ENCODE measurements around the gene CLSTN3. TPM values are rescaled to one million over a fixed set of nuclear protein-coding genes. Genes with fewer than 3 reads are reported as not detected.

The CLSTN3 gene
- total and polyA plus RNA-seq, 10 of the 15 experiments (the other 5 are each of a cell fraction or from before 2014, with no cell fraction given), result 0.09 to 35.9 (median 11.3) TPM

GRCh38 chr12:7101694-7102131 lies 28.5 kb upstream of the CLSTN3 start:
- FAIRE-seq (no peak), DNase-seq (ENCODE audit: low read depth, low spot score) (no peak), ATAC-seq (no peak)
- CTCF ChIA-PET, result interaction anchor here (1.6 kb wide), 1 partner anchor 9 kb away, joined by 4 read pairs; no protein-coding TSS in a partner anchor
- no peak overlapping the region for H3K27ac ChIP-seq (ENCODE audit: control insufficient read depth, insufficient read depth)
- in situ Hi-C loops (cut with MboI), result no loop called here
- peaks cover 6% of the 10 kb centered on the region for H3K9me3 ChIP-seq (replicated peaks; ENCODE audit: control insufficient read depth, insufficient read depth, low read length)
- no peak overlapping the region for H3K4me3 ChIP-seq
- POLR2A ChIA-PET, result no interaction called here
- SMC1A ChIA-PET (ENCODE audit: uncharacterized antibody, unreplicated experiment), result interaction anchor here (1.0 to 1.3 kb wide), 2 partner anchors 12 to 38 kb away, joined by 4 read pairs; no protein-coding TSS in a partner anchor
- intact Hi-C loops (cut with micrococcal nuclease; ENCODE audit: unreplicated experiment), result no loop called here
- RAD21 ChIA-PET (ENCODE audit: unreplicated experiment), result no interaction called here
- TF ChIP-seq TARDBP (IDR thresholded peaks at IDR 0.05; ENCODE audit: borderline replicate concordance) (no peak), MTA3 (IDR thresholded peaks at IDR 0.05; ENCODE audit: borderline replicate concordance, low read length) (no peak), SUZ12 (IDR thresholded peaks at IDR 0.05; ENCODE audit: unreplicated experiment) (no peak)
- no peaks in the 10 kb centered on the region for H3K79me2 ChIP-seq (ENCODE audit: control insufficient read depth, insufficient read depth, low read length)
- H4K20me1 ChIP-seq (ENCODE audit: control insufficient read depth, insufficient read depth), result no peaks in the 10 kb centered on the region
- no peak overlapping the region for H3K9ac ChIP-seq (ENCODE audit: control insufficient read depth, insufficient read depth, low read length)
- 0 out of 4 replicates have a peak, but pooled peaks cover 0 to 3% of the 10 kb centered on the region in 2 experiments for H3K36me3 ChIP-seq (ENCODE audit: control insufficient read depth in 2 of 2, insufficient read depth in 2 of 2, low read length in 1 of 2)
- no peaks in the 10 kb centered on the region for H3K27me3 ChIP-seq (replicated peaks in 1 of 2; ENCODE audit: control insufficient read depth in 2 of 2, insufficient read depth in 2 of 2, low read length in 1 of 2)
- no peaks in the 10 kb centered on the region for H3K4me1 ChIP-seq (ENCODE audit: control insufficient read depth, insufficient read depth, low read length)
- WGBS (ENCODE audit: insufficient coverage, insufficient replicate concordance, low lambda C conversion rate, missing lambda C conversion rate), result 87% methylated on average over 10 of the region's 10 CpGs
- H3K4me2 ChIP-seq (ENCODE audit: control insufficient read depth, insufficient read depth), result no peak overlapping the region
- no TSS peak for BruUV-seq (replicated peaks)
- no peak overlapping the region for H2AFZ ChIP-seq (ENCODE audit: control insufficient read depth, low read depth, low read length)

- no peaks in the 10 kb centered on the region for H4K20me1 ChIP-seq (ENCODE audit: control insufficient read depth, insufficient read depth)
- 0 out of 4 replicates have a peak, but pooled peaks cover 0 to 3% of the 10 kb centered on the region in 2 experiments for H3K36me3 ChIP-seq (ENCODE audit: control insufficient read depth in 2 of 2, insufficient read depth in 2 of 2, low read length in 1 of 2)
- WGBS (ENCODE audit: insufficient coverage, insufficient replicate concordance, low lambda C conversion rate, missing lambda C conversion rate), result 37% methylated on average over 3 of the region's 3 CpGs
- no peaks in the 10 kb centered on the region for H3K79me2 ChIP-seq (ENCODE audit: control insufficient read depth, insufficient read depth, low read length)
- H3K9ac ChIP-seq (ENCODE audit: control insufficient read depth, insufficient read depth, low read length), result no peak overlapping the region
- in situ Hi-C loops (cut with MboI), result no loop called here
- ChIA-PET RAD21 (ENCODE audit: unreplicated experiment) (no interaction called here), CTCF (interaction anchor here (1.5 to 1.6 kb wide), 2 partner anchors 10 to 11 kb away, joined by 4 to 16 read pairs; no protein-coding TSS in a partner anchor), POLR2A (interaction anchor here (0.8 kb wide), 1 partner anchor 143 kb away, joined by 3 read pairs; no protein-coding TSS in a partner anchor), SMC1A (ENCODE audit: uncharacterized antibody, unreplicated experiment) (interaction anchor here (1.3 kb wide), 1 partner anchor 37 kb away, joined by 4 read pairs; no protein-coding TSS in a partner anchor)
- H3K4me2 ChIP-seq (ENCODE audit: control insufficient read depth, insufficient read depth), result no peak overlapping the region
- no peak overlapping the region for H3K4me3 ChIP-seq
- no peak overlapping the region for H2AFZ ChIP-seq (ENCODE audit: control insufficient read depth, low read depth, low read length)
- H3K4me1 ChIP-seq (ENCODE audit: control insufficient read depth, insufficient read depth, low read length), result no peaks in the 10 kb centered on the region
- DNase-seq (ENCODE audit: low read depth, low spot score) (no peak), FAIRE-seq (no peak), ATAC-seq (no peak)
- no TSS peak for BruUV-seq (replicated peaks)
- H3K27ac ChIP-seq (ENCODE audit: control insufficient read depth, insufficient read depth), result no peak overlapping the region
- H3K9me3 ChIP-seq (replicated peaks; ENCODE audit: control insufficient read depth, insufficient read depth, low read length), result peaks cover 6% of the 10 kb centered on the region
- H3K27me3 ChIP-seq (replicated peaks in 1 of 2; ENCODE audit: control insufficient read depth in 2 of 2, insufficient read depth in 2 of 2, low read length in 1 of 2), result no peaks in the 10 kb centered on the region
- intact Hi-C loops (cut with micrococcal nuclease; ENCODE audit: unreplicated experiment), result no loop called here
- no peak for TF ChIP-seq SMC3 (IDR thresholded peaks at IDR 0.05; ENCODE audit: borderline replicate concordance, low read length)
- TF ChIP-seq NR2C2 (IDR thresholded peaks at IDR 0.05; ENCODE audit: borderline replicate concordance, control insufficient read depth, insufficient read length, low read depth), result no peak
- no peak for TF ChIP-seq MEF2B (IDR thresholded peaks at IDR 0.05; ENCODE audit: partially characterized antibody, poor library complexity, severe bottlenecking)
- no peak for TF ChIP-seq EGR1 (IDR thresholded peaks at IDR 0.05; ENCODE audit: borderline replicate concordance in 1 of 2, low read depth in 2 of 2, low read length in 2 of 2)
- no peak for TF ChIP-seq KDM1A (IDR thresholded peaks at IDR 0.05; ENCODE audit: borderline replicate concordance)
- TF ChIP-seq BACH1 (IDR thresholded peaks at IDR 0.05; ENCODE audit: borderline replicate concordance), result no peak
- no peak for TF ChIP-seq NR2F1 (conservative IDR thresholded peaks at IDR 0.05)
- TF ChIP-seq NR2C1 (IDR thresholded peaks at IDR 0.05), result no peak
- no peak for TF ChIP-seq DPF2 (IDR thresholded peaks at IDR 0.05)
- TF ChIP-seq ZBTB40 (IDR thresholded peaks at IDR 0.05; ENCODE audit: borderline replicate concordance), result no peak
- TF ChIP-seq ZNF622 (IDR thresholded peaks at IDR 0.05), result no peak
Observed at GRCh38 chr12:7102582-7102981, 27.6 kb upstream of the CLSTN3 start.
